Vagina (tissue), 2 donors: ENCODE measurements around the gene ADGRA1. TPM values are rescaled to one million over a fixed set of nuclear protein-coding genes. Genes with fewer than 3 reads are reported as not detected.

Source experiments
- DNase-seq, 2 donors: peaks; one replicate each; pipeline ENCODE4 v3.0.0-alpha.2; 2017; ENCODE audit errors: extremely low spot score in 2 of 2
- H3K27ac ChIP-seq: fragments of 200-600 bp; sonication (generic); one replicate; pipeline ENCODE4 v1.5.1; 2019
- H3K27me3 ChIP-seq: fragments of 200-600 bp; sonication (generic); one replicate; pipeline ENCODE4 v1.5.1; 2019
- H3K36me3 ChIP-seq, 2 donors: fragments of 200-600 bp; sonication (generic); one replicate each; pipeline ENCODE4 v1.5.1; 2017 to 2019
- H3K4me1 ChIP-seq: fragments of 200-600 bp; sonication (generic); one replicate; pipeline ENCODE4 v1.5.1; 2019
- H3K4me3 ChIP-seq, 2 donors: fragments of 200-600 bp; sonication (generic); 1 replicate in 1 of 2; 2 replicates in 1 of 2; pipeline ENCODE4 v1.5.1; 2016 to 2019
- H3K9me3 ChIP-seq: fragments of 200-600 bp; sonication (generic); one replicate; pipeline ENCODE4 v1.5.1; 2019
- CTCF ChIP-seq, 3 experiments: fragments of 450-650 bp in 2 of 3; fragments of 200-600 bp in 1 of 3; sonication (generic) in 1 of 3; IDR thresholded peaks; one replicate each; pipeline ENCODE4 v1.5.1; 2017 to 2019; ENCODE audit warnings: antibody characterized with exemption in 3 of 3, mild to moderate bottlenecking in 2 of 3, moderate library complexity in 2 of 3
- POLR2A ChIP-seq, 2 donors: fragments of 450-650 bp; IDR thresholded peaks; one replicate each; pipeline ENCODE4 v1.6.1; 2017; ENCODE audit warnings: antibody characterized with exemption in 2 of 2, mild to moderate bottlenecking in 2 of 2, moderate library complexity in 2 of 2
- POLR2AphosphoS5 ChIP-seq, 2 donors: sonication (generic); formaldehyde crosslinking; IDR thresholded peaks; one replicate each; pipeline ENCODE4 v1.9.0; 2017; ENCODE audit warnings: antibody characterized with exemption in 2 of 2, mild to moderate bottlenecking in 2 of 2, low read depth in 1 of 2; ENCODE audit not compliant: insufficient read depth in 1 of 2
- intact Hi-C: fragments of 100-400 bp; cut with DNase I; formaldehyde crosslinking; loops from one replicate; pipeline ENCODE4 v1.15.1; 2023
- total RNA-seq: library from RNA; depleted of rRNA; stranded (reverse); fragments of >200 nt; gene quantifications from one replicate; pipeline ENCODE4 v1.2.3, GENCODE V29; 2016

Gene ADGRA1
- total RNA-seq, 1 donor from 2014 or later = 0.49 TPM

DNA sequence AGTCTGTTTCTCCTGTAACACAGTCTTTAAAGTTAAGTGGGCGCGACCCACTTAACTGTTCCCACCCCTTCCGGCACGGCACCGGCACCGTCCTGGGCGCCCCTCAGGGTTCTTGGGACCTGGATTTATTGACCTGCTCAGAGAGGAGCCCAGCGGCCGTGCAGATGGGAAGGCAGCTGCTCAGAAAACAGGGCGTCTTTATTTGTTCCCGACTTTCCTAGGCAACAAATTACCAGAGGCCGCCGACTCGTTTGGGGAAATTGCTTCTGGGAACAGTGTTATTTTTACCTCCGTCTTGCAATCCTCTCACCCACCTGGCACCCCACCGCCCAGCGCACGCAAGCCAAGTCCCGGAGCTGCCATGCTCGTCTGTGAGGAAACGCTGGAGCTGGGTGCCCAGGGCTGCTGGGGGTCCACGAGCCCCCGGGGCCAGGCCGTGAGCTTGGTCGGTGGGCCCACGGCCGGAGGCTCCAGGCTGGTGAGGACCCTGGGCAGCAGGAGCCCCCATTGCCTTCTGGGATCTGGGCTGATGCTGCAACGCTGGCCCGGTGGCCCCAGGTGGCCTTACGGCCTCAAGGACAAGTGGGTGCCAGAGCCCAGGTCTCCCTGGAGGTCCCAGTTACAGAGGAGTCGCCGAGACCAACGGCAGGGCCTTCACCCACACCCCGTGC is 14.9 kb upstream of the ADGRA1 start:
- no peak for DNase-seq
- Histone ChIP-seq H3K27ac (no peak overlapping the region), H3K9me3 (no peaks in the 10 kb centered on the region), H3K27me3 (no peaks in the 10 kb centered on the region), H3K4me3 (no peak overlapping the region), H3K4me1 (no peaks in the 10 kb centered on the region), H3K36me3 (no peaks in the 10 kb centered on the region)
- no peak for TF ChIP-seq CTCF (IDR thresholded peaks at IDR 0.05)
- no peak for TF ChIP-seq POLR2AphosphoS5 (IDR thresholded peaks at IDR 0.05; ENCODE audit: insufficient read depth in 1 of 2, low read depth in 1 of 2)
- TF ChIP-seq POLR2A (IDR thresholded peaks at IDR 0.05) = no peak
- intact Hi-C loops = no loop called here

- H3K4me3 ChIP-seq = no peak overlapping the region
- H3K9me3 ChIP-seq = no peaks in the 10 kb centered on the region
- TF ChIP-seq POLR2AphosphoS5 (IDR thresholded peaks at IDR 0.05; ENCODE audit: insufficient read depth in 1 of 2, low read depth in 1 of 2) (no peak), CTCF (IDR thresholded peaks at IDR 0.05) (no peak), POLR2A (IDR thresholded peaks at IDR 0.05) (no peak)
- H3K36me3 ChIP-seq = no peaks in the 10 kb centered on the region
- no peaks in the 10 kb centered on the region for H3K27me3 ChIP-seq
- intact Hi-C loops = no loop called here
- H3K27ac ChIP-seq = no peak overlapping the region
- H3K4me1 ChIP-seq = no peaks in the 10 kb centered on the region
- no peak for DNase-seq
Observed at GRCh38 chr10:133075346-133076137, 12.2 kb upstream of the ADGRA1 start.

- DNase-seq = no peak
- H3K27ac ChIP-seq = no peak overlapping the region
- no peak for TF ChIP-seq POLR2AphosphoS5 (IDR thresholded peaks at IDR 0.05; ENCODE audit: insufficient read depth in 1 of 2, low read depth in 1 of 2)
- TF ChIP-seq CTCF (IDR thresholded peaks at IDR 0.05) = no peak
- no peak for TF ChIP-seq POLR2A (IDR thresholded peaks at IDR 0.05)
- H3K4me3 ChIP-seq = no peak overlapping the region
- H3K9me3 ChIP-seq = no peaks in the 10 kb centered on the region
- no peaks in the 10 kb centered on the region for H3K4me1 ChIP-seq
- intact Hi-C loops = no loop called here
- no peaks in the 10 kb centered on the region for H3K36me3 ChIP-seq
- H3K27me3 ChIP-seq = no peaks in the 10 kb centered on the region
Observed at GRCh38 chr10:133076274-133077038, 11.3 kb upstream of the ADGRA1 start.

- TF ChIP-seq POLR2AphosphoS5 (IDR thresholded peaks at IDR 0.05; ENCODE audit: insufficient read depth in 1 of 2, low read depth in 1 of 2) (no peak), CTCF (IDR thresholded peaks at IDR 0.05) (no peak), POLR2A (IDR thresholded peaks at IDR 0.05) (no peak)
- Histone ChIP-seq H3K27ac (no peak overlapping the region), H3K27me3 (no peaks in the 10 kb centered on the region), H3K36me3 (no peaks in the 10 kb centered on the region), H3K4me1 (no peaks in the 10 kb centered on the region), H3K4me3 (no peak overlapping the region), H3K9me3 (no peaks in the 10 kb centered on the region)
- intact Hi-C loops = no loop called here
- no peak for DNase-seq
Observed at GRCh38 chr10:133079836-133080682, 7.7 kb upstream of the ADGRA1 start.
